GM19438 (cell line): Measurements from ENCODE around the gene PXK.

Experiments used
- ATAC-seq: cut with Tn5 transposase; IDR thresholded peaks from one replicate; pipeline ENCODE4 v1.9.1; 2021; ENCODE audit warnings: low read depth; ENCODE audit not compliant: unreplicated experiment

PXK gene

DNA sequence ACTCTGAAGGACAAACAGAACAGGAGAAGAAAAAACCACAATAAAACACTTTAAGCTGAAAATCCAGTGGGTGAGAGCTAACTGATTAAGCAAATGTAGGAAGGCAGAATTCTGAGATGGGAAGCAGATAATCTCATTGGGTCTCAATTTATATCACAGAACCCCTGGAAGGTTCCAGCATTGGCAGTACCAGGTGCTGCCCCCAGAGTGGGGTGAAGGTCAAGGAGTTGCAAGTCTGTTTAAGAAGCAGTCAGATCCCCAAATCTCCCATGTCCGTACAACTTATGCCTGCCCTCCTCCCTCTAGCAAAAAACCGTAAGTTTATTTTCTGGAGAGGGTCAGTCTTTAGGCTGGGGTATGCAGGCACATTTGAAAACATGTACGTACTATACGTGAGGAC lies 45.1 kb downstream of the PXK start:
- no peak for ATAC-seq

DNA sequence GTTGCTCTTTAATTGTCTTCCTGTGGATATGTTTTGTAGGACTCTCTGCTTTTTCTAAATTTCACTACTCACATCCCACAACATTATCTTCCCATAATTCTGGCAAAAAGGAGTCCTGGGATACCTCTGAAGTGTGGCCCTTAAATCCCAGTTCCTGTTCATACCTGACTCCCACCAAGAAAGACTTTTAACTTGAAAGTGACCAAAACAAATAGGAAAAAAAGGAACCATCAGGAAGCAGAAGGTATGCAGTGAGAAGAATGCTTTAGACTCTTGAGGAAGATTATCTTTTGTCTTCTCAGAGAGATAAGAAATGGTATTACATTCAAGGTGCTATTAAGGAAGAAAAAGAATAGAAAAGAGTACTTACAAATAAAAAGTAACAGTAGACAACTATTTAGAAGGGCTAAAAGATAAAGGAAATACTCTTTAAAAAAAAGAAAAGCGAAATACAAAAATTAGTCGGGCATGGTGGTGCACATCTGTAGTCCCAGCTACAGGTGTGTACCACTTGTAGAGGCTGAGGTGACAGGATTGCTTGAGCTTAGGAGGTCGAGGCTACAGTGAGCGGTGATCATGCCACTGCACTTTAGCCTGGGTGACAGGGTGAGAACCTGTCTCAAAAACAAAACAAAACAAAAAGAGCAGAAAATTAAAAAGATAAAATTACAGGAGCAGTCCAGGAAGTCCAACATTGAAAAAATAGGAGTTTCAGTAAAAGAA lies 46.8 kb downstream of the PXK start:
- no peak for ATAC-seq

DNA sequence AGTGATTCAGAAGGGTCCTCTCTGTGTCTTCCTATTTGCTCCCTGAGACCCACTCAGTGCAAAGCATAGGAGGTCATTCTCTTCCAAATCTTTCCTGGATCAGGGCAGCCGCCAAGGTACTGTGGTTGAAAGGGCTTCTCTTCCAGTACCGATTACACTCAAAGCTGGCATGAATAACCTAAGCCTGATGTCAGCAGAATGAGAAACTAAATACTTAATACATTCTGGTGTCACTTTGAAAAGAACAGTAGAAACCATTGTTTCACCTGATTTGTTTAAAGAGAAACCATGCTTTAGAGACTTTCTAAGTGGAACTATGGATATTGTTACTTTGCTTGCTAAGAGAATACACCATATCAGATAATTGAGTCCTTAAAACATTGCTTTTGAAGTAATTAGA lies 50.8 kb downstream of the PXK start:
- ATAC-seq: no peak

DNA sequence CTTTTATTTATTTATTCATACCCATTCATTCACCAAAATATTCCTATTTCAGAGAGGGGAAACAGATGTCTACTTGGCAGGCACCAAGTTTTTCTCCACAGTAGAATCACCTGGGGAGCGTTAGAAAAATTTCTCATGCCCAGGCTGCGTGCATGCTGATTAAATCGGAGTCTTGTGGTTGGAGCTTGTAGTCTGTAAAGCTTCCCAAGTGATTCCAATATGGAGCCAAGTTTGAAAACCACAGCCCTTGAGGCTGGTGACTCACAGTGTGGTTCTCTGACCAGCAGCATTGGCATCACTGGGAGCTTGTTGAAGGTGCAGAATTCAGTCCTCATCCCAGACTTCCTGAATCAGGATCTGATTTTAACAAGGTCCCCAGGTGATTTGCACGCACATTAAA lies 51.2 kb downstream of the PXK start:
- ATAC-seq: no peak

DNA sequence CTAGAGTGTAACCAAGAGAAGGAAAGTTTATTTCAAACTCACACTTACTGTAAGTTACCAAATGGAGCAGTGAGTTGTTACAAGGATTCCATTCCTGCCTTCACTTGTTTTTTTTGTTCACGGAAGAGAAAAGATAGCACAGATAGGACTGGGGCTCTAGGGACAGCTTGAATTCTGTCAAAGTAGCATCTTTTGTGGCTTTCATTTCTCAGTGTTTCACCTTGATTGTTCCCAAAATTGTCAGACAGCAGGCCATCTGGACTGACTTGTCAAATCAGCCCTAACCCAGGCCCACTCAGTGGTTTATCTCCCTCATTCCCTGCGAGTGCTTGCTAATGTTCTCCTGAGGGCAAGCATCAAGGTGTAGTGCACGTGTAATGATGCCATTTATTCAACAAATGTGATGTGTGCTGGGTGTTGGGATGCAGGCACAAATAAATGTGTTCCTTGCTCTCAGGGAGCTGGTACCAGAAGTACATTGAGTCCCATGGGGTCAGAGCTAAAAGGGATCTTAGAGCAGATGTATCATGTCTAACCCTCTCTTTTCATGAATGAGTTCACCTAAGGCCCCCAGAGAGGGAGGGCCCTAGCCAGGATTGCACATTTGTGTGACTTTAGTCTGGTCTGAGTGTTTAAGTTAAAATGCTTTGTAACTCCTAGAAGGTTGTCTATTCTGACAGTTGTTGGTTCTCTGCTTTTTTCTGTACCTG lies 51.8 kb downstream of the PXK start:
- ATAC-seq: no peak

DNA sequence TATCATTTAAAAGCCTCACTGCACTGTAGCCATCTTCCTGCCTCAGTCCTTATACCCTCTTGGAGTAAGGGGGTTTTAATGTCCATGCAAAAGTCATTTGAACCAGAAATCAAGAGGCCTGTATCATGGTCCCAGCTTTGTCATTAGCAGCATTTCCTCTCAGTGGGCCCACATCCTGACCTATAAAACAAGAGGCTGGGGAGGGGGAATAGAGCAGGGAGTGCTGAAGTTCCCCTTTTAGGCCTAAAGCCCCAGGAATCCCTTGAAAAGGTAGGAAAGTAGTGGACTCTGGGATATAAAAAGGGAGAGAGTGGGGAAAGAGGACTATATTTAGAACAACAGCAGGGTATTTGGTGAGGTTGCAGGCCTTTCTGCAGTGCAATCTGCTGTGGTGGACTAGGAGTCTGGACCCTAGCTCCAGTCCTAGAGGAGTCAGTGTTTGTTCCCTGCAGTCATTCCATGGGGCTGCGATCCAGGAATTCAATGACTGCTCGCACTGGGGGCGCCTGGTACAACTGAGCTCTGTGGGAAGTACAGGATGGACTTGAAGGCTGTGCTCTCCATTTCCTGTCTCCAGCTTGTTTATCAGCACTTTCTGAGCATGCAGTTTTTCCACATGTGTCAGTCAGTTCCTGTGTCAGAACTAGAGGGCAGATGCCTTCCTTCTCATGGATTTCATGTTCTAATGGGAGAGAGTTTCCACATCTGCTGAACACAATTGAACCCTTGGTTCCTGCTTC lies 54.1 kb downstream of the PXK start:
- ATAC-seq: no peak

DNA sequence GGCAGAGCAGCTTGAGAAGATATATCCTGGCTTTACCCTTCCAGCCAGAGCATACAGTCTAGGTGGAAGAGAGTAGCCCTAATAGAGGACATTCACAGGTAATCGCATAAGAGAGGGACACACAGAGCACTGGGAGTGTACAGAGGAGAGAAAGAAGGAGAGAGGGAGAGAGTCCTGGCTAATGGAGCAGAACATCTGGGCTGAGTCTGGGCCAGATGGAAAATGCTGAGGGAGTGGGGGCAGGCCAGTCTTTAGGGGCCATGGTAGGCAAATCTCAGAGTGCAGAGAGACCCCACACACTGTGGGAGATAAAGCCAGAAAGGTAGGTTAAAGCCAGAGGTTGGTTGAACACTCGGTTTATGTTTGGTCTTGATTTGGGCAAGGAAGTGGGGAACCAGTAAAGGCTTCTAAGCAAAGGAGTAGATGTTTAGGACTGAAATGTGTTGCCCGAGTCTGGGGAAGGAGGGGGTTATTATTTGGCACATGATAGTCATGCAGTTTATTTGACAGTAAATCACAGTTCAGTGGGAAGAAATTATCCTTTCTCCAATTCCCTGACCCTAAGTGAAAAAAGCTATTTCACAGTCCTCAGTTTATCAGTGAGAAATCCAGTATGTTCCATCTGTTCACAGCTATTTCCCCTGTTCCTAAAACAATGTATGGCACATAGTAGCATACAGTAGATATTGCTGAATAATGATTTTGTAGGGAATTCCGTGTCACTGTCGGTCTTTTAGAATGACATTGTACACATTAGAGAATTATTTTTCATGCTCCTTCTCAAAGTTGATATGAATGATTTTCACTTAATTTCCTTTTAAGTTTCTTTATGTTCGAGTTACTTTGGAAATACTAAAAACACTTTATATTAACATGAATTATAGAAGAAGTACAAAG lies 55.2 kb downstream of the PXK start:
- ATAC-seq: no peak

DNA sequence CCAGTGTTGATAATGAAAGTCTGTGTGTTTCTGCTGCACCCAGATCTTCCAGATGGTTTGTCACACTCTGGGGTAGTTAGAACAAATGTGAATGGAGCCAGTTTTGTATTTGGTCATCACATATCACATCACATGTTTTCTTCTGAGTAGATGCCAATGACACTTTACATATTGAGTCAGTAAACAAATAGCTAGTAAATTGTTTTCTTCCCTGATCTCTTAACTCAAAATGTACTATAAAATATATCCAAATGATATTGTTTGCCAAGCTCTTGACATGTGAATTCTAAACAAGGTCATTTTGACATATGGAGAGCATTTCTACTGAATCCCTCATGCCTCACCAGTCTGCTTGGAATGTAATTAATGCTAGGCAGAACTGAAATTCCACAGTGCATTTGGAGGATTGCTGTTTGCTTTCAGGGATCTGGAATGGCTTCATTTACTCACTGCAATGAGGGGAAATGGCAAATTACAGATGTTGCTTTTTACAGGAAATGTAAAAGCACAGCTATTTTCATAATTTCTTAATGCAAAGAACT lies 55.9 kb downstream of the PXK start:
- ATAC-seq: no peak

DNA sequence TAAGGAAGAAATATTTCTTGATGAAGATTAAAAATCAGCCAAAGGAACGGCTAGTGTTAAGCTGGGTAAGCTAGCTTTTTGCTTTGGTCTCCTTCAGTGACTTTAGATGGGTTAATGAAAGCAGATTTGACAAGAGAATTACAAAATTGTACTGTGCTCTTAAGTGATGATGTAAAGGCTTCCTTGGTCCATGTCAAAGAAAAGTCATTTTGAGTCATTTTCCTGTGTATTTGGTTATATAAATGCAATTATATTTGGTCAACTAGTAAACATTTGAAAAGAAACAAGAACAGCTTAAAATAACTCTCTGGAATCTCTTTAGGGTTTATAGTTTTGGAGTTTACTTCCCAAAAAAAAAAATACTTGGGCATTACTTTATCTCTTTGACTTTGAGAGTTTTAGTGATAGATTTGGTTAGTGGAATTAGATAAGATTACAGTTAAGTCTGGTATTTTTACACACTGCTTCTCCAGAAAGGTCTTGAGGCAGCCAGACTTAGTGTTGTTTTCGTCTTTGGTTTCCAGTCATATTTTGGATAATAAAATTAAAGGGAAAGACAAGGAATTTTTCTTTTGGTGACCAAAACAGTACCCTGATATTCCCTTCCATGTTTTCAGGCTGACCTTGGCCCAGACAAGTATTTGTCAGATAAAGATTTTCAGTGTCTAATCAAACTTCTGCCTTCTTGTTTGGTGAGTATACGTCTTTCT lies 58.6 kb downstream of the PXK start:
- no peak for ATAC-seq

DNA sequence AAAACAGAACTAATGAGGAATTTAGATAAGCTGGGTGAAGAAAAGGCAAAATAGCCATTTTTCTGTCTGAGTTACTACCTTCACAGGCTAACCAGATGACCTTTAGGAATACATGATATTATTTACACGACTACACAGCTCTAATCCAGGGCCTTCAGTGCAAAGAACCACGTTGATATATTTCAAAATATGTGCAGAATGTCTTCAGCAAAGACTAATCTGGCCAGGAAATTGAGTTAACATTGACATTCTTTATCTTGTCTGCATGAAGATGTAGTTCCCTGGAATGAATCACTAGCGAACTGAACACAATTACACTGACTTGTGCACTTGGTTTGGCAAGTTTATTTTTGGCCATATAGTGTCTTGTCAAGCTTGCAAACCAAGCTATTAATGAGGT lies 59.5 kb downstream of the PXK start:
- no peak for ATAC-seq

DNA sequence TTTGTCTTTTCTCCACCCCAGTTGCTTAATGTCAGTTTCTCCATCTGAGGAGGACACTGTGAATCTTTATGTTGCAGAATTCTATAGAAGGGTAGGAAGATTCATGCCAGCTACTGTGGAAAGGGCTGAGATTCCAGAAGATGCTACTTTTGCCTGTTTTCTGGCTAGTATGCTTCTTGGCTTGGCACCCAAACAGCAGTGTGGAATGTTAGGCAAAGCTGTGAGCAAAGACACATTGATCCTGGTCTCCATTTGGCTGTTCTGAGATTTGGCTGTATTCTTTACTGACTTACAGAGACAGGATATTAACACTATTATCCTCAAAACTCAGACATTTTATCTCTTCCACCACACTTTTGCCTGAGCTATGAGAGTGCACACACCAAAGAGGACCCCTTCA lies 61.6 kb downstream of the PXK start:
- ATAC-seq: no peak

DNA sequence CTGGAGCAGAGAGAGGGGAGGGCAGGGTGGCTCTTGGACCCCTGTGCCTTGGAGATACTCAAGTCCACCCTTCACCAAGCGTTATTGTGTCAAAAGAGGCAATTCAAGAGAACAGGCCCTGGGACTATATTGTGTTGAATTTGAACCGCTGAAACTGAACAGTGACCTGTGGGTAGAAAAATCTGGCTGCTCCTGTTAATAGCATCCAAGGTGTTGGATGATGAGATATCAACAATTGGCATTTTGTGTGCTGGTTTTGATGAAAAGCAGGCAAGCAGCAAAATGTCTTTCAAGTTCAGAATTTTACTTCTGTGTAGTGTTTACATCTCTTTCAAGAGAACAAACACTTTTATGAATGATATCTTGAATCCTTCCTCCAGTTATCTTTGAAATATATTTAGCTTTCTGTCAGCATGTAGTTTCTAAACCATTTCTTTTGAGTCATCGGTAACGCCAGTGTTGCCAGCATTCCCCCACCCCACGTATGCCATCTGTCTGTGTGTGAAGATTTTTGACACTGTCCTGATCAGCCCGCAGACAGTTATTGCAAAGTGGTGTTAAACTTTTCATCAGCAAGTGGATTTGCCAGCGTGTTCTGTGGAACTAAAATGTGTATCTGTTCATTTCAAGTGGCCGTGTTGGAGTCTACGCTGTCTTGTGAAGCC lies 66.1 kb downstream of the PXK start:
- no peak for ATAC-seq

DNA sequence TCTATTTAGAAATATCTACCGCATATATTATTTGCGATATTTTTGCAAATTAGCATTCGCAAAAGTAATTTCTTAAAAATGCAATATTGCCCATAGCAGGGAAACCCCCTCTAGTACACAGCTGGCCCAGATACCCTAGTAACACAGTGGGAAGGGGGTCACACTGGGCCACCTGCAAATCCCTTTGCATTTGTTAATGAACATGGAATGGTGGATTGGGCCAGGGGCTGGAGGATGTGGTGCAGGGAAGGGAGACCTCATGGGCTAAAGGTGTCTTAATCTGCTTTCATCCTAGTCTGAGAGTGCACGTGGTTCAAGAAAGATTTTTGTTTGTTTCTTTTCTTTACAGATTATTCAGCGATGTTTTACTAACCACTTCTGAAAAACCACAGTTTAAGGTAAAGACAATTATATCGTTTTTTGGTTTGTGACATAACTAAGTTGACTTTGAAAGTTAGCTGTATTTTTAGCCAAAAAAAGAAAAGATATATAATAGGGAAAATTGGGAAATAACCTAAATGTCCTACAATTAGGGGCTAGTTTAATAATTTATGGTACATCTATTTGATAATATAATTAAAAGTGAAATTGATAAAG lies 70.9 kb downstream of the PXK start:
- no peak for ATAC-seq

DNA sequence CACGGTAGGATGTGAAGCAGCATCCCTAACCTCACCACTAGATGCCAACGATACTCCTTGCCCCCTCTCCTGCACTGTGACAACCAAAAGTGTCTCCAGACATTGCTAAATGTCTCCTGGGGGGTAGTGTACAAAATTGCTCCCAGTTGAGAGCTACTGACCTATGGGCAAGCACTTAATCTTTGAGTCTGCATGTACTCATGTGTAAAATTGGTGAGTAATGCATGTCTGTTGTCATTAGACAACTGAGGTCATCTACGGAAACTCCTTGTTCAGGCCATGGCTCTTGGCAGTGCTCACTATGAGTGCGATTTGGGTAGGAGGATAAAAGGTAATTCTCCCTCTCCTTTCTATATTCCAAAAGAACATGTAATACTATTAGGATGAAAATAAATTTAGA lies 71.7 kb downstream of the PXK start:
- no peak for ATAC-seq

DNA sequence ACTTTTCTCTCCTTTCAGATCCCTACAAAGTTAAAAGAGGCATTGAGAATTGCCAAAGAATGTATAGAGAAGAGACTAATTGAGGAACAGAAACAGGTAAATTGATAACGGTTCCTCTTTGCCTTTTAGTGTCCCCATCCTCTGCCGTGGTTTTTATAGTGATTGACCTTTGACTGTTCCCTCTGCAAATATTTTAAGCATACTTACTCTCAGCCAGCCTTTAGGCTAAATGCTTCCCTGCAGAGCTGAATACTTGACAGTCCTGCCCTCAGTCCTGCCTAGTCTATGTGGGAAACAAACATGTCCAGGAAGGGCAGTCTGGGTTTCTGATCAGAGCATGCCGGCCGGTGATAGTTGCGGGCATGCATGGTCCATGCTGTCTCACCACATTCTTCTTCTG lies 76.2 kb downstream of the PXK start:
- no peak for ATAC-seq

DNA sequence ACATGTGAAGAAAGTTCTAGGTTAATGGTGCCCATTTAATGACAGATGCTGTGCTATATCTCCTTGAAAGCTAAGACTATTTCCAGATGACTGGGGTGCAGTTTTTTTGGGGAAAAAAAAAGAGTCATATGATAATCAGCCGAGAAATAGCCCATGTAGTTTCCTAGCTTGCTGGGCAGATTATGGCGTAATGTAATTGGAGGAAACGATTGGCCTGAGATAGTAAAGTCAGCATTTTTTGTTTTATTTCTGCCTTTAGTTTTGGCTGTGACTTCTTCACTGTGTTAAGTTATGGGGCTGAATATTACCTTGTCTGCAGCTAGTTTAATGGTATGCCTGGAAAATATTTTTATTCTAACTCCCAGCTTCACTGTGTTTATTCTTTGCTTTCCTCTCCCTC lies 77.0 kb downstream of the PXK start:
- no peak for ATAC-seq

DNA sequence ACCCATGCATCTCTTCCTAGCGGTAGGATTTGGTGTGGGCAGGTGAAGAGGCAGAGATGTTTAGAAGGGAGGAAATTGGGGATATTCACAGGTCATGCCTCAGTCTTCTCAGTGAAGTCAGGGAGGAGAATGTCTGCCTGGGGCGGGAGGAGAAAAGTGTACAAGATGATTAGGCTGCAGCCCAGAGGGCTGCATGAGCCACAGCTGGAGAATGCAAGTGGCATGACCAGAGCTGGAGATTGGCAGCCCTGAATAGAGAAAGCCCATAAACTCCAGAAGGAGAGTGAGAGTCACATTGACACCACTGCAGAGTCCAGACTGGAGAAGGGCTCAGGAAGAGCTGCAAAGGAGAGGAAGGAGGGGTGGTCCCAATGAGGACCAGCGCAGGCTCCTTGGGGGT lies 78.3 kb downstream of the PXK start:
- ATAC-seq: no peak

DNA sequence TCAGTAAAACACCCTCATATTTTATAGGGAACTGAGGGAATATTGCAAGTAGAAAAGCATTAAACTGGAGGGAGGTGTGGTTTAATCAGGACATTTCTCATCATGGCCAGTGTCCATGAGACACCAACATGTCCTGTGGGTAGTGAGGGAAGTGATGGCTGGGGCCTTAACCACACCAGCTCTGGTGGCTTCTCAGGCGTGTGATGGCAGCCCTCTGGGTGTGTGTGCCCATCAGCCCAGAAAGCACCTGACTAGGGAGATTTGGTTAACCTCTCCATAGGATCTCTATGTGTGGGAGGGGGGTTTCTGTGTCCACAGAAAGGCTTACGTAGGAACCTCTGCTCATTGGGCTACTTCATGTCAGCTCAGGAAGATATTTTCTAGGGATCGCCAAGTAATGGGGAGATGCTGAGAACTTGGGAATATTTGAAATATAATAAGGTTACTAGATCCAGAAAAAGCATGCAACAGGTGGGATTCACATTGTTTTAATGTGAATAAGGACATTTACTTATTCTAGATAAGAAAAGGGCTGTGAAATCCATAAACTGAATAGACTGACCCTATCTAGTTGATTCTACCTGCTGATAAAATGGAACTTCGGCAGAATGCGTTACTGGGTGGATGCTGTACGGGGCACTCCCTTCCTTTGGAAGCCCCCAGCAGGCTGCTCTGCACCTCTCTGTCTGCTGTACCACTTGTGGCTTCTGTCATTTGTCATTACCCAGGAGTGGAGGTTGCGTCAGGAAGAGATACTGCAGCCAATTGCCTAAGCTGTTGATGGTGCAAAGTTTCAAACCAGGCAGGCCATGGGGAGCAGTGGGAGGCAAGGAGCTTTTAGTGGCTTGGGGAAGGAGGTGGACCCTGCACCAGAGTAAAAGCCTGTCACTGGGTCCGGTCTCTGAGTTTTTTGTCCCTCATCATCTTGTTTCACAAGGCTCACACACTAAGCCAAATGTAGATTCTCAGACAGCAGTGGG lies 79.4 kb downstream of the PXK start:
- no peak for ATAC-seq
